HL-60 (cell line): Measurements from ENCODE around the gene POLR1A.

Experiments used
- DNase-seq, 2 experiments: peaks; one replicate each; pipeline ENCODE4 v3.0.0-alpha.2; 2010 to 2020; ENCODE audit warnings: low read depth in 1 of 2, low spot score in 1 of 2
- H3K27ac ChIP-seq: fragments of 250-450 bp; sonication (Bioruptor Pico); replicated peaks from 2 replicates; pipeline ENCODE4 v1.5.1; 2020; ENCODE audit warnings: mild to moderate bottlenecking, moderate library complexity
- H3K27me3 ChIP-seq: fragments of 250-450 bp; sonication (Bioruptor Pico); 2 replicates; pipeline ENCODE4 v1.5.1; 2021; ENCODE audit warnings: mild to moderate bottlenecking, moderate library complexity; ENCODE audit not compliant: insufficient read depth, poor library complexity, severe bottlenecking
- H3K4me3 ChIP-seq: replicated peaks from 2 replicates; pipeline ENCODE4 v1.5.1; 2011; ENCODE audit warnings: mild to moderate bottlenecking, control low read depth, low read length; ENCODE audit not compliant: insufficient read depth
- CTCF ChIP-seq: IDR thresholded peaks from one replicate; pipeline ENCODE4 v1.5.1; 2011; ENCODE audit warnings: low read length, control low read depth, inconsistent platforms; ENCODE audit not compliant: insufficient read depth
- GABPA ChIP-seq: IDR thresholded peaks from 2 replicates; pipeline ENCODE4 v1.6.1; 2012; ENCODE audit warnings: low read depth
- POLR2AphosphoS5 ChIP-seq: IDR thresholded peaks from 2 replicates; pipeline ENCODE4 v1.6.1; 2012; ENCODE audit warnings: low read depth
- SPI1 ChIP-seq: IDR thresholded peaks from 2 replicates; pipeline ENCODE4 v1.6.1; 2012; ENCODE audit warnings: low read depth, mild to moderate bottlenecking, borderline replicate concordance
- TF ChIP-seq, protein P1 (sequence below): IDR thresholded peaks from 2 replicates; pipeline ENCODE4 v1.6.1; 2012; ENCODE audit warnings: low read depth; ENCODE audit not compliant: insufficient replicate concordance

The POLR1A gene

DNA sequence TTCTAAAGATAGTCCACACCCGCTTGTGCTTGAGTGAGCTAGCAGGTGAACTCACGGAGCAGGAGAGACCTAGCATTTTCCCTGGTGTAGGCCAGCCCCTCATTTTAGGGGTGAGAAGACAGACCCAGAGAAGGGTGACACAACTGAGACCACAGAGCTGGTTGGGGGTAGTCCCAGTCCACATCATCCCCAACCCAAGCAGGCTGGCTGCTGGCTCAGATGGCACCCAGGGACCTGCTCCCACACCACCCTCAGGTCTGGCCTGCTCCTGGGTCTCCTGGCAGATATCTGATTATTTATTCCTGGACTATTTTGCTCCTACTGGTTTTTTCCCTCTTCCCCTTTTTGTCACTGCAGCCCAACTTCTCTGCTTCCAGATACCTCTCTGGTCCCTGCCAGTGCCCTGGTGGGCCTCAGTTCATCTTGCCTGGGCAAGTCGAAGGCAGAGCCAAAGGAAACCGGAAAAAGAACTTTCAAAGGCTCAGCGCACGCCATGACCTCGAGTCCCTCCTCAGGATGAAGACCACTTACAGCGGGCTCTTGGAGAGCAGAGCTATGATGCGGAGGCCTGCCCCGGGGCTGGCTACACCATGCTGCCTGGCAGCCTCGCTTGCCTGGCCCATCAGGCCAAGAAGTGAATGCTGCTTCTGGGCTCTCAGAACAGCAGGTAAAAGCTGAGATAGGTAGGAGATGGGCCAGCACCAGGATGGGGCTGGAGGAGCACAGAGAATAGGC, 72.7 kb downstream of the POLR1A start:
- no peak overlapping the region for H3K4me3 ChIP-seq
- H3K27ac ChIP-seq: no peak overlapping the region
- no peak for TF ChIP-seq POLR2AphosphoS5
- TF ChIP-seq CTCF: no peak
- TF ChIP-seq, protein P1, sequence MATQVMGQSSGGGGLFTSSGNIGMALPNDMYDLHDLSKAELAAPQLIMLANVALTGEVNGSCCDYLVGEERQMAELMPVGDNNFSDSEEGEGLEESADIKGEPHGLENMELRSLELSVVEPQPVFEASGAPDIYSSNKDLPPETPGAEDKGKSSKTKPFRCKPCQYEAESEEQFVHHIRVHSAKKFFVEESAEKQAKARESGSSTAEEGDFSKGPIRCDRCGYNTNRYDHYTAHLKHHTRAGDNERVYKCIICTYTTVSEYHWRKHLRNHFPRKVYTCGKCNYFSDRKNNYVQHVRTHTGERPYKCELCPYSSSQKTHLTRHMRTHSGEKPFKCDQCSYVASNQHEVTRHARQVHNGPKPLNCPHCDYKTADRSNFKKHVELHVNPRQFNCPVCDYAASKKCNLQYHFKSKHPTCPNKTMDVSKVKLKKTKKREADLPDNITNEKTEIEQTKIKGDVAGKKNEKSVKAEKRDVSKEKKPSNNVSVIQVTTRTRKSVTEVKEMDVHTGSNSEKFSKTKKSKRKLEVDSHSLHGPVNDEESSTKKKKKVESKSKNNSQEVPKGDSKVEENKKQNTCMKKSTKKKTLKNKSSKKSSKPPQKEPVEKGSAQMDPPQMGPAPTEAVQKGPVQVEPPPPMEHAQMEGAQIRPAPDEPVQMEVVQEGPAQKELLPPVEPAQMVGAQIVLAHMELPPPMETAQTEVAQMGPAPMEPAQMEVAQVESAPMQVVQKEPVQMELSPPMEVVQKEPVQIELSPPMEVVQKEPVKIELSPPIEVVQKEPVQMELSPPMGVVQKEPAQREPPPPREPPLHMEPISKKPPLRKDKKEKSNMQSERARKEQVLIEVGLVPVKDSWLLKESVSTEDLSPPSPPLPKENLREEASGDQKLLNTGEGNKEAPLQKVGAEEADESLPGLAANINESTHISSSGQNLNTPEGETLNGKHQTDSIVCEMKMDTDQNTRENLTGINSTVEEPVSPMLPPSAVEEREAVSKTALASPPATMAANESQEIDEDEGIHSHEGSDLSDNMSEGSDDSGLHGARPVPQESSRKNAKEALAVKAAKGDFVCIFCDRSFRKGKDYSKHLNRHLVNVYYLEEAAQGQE: no peak
- TF ChIP-seq GABPA: no peak
- TF ChIP-seq SPI1: no peak

GRCh38 chr2:86031606-86032005, 74.1 kb downstream of the POLR1A start:
- no peak for DNase-seq
- Histone ChIP-seq H3K4me3 (no peak overlapping the region), H3K27ac (no peak overlapping the region), H3K27me3 (no peaks in the 10 kb centered on the region)
- TF ChIP-seq SPI1: no peak
- TF ChIP-seq, protein P1: no peak
- no peak for TF ChIP-seq GABPA
- no peak for TF ChIP-seq CTCF
- TF ChIP-seq POLR2AphosphoS5: no peak

More for the DNA sequence above, 72.7 kb downstream of the POLR1A start:
- no peaks in the 10 kb centered on the region for H3K27me3 ChIP-seq
- DNase-seq: no peak

DNA sequence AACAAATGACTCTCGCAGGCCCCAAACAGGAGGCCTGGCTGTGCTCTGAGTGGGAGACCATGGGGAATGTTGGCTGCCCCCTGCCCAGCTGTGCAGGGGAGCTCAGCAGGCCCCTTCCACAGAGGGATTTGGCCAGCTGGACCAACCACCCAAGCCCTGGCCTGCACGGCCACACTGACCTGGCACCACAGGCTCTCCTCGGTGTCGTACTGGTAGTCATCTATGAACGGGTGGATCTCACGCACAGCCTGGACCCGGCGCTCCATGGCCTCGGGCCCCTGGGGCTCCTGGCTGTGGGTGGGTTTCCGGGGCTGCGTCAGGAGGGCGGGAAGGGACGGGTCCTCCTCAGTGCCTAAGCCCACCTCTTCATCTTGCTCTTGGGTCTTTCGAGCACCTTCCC, 74.5 kb downstream of the POLR1A start:
- Histone ChIP-seq H3K4me3 (no peak overlapping the region), H3K27me3 (no peaks in the 10 kb centered on the region), H3K27ac (no peak overlapping the region)
- no peak for DNase-seq
- TF ChIP-seq SPI1 (no peak), GABPA (no peak), CTCF (no peak), POLR2AphosphoS5 (no peak)
- TF ChIP-seq, protein P1: no peak
